ENCODE measurements around the gene WDFY3.

WDFY3 gene

DNA sequence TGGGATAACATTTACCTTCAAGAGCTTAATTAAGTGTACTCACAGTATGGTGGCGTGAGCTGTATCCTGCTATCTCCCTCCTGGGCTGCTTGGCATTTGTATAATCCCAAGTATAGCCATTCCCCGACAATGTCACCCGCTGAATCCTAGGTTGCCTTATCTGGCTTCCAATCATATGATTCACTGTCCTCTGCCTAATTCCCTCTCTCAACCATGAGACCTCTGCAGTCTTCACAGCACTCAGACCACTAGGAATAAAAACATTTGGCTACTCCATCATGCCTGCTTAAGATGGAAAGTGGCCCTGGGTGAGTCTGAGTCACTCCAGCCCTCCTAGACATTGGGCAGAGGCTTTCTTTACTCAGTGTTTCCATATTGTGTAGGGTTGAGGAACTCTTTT, 28.9 kb upstream of the WDFY3 start:
- H3K9me3 ChIP-seq (ENCODE audit: insufficient read depth, low read depth, low read length), result no peaks in the 10 kb centered on the region
- no peak overlapping the region for H2AFZ ChIP-seq (ENCODE audit: low read length)
- TF ChIP-seq, protein P1, sequence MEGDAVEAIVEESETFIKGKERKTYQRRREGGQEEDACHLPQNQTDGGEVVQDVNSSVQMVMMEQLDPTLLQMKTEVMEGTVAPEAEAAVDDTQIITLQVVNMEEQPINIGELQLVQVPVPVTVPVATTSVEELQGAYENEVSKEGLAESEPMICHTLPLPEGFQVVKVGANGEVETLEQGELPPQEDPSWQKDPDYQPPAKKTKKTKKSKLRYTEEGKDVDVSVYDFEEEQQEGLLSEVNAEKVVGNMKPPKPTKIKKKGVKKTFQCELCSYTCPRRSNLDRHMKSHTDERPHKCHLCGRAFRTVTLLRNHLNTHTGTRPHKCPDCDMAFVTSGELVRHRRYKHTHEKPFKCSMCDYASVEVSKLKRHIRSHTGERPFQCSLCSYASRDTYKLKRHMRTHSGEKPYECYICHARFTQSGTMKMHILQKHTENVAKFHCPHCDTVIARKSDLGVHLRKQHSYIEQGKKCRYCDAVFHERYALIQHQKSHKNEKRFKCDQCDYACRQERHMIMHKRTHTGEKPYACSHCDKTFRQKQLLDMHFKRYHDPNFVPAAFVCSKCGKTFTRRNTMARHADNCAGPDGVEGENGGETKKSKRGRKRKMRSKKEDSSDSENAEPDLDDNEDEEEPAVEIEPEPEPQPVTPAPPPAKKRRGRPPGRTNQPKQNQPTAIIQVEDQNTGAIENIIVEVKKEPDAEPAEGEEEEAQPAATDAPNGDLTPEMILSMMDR (conservative IDR thresholded peaks at IDR 0.05; ENCODE audit: low read length), result no peak
- no peak for TF ChIP-seq EZH2phosphoT487 (IDR thresholded peaks at IDR 0.05; ENCODE audit: borderline replicate concordance)
- no peak overlapping the region for H3K4me3 ChIP-seq (ENCODE audit: low read length, poor library complexity, severe bottlenecking)
- H4K20me1 ChIP-seq (ENCODE audit: insufficient read depth, low read length, poor library complexity, severe bottlenecking), result no peaks in the 10 kb centered on the region
- no peaks in the 10 kb centered on the region for H3F3A ChIP-seq (ENCODE audit: low read depth)
- no peaks in the 10 kb centered on the region for H3K36me3 ChIP-seq (ENCODE audit: insufficient read depth, low read length)
- no peak overlapping the region for H3K9ac ChIP-seq (ENCODE audit: low read depth, low read length, poor library complexity, severe bottlenecking)
- H3K4me1 ChIP-seq (ENCODE audit: insufficient read depth, low read length, poor library complexity, severe bottlenecking), result no peaks in the 10 kb centered on the region
- H3K27me3 ChIP-seq (ENCODE audit: insufficient read depth, low read length, poor library complexity, severe bottlenecking), result no peaks in the 10 kb centered on the region
- no peak overlapping the region for H3K4me2 ChIP-seq (ENCODE audit: low read depth, low read length, poor library complexity, severe bottlenecking)
- no peaks in the 10 kb centered on the region for H3K9me2 ChIP-seq (replicated peaks; ENCODE audit: low read depth, low read length)
- no peaks in the 10 kb centered on the region for H3K79me2 ChIP-seq (ENCODE audit: insufficient read depth, low read length)

DNA sequence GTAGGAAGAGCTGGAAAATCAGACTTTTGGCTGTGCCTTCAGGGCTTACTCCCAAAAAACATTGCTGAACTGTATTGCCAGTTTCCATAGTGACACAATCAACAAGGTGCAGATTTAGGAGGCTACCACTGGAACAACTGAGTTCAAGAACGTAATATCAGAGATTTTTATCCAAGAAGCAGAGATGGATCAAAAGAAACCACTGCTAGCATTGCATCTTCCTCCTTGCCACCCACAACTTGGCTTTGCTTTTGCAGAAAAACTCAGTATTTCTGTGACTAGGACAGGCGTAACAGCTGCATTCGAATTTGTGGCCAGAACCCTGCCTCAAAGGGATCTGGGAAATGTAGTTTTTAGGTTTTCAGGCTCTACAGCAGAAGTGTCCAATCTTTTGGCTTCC, 27.8 kb upstream of the WDFY3 start:
- Histone ChIP-seq H3K4me1 (ENCODE audit: insufficient read depth, low read length, poor library complexity, severe bottlenecking) (no peaks in the 10 kb centered on the region), H3K27me3 (ENCODE audit: insufficient read depth, low read length, poor library complexity, severe bottlenecking) (no peaks in the 10 kb centered on the region), H3K9me2 (replicated peaks; ENCODE audit: low read depth, low read length) (no peaks in the 10 kb centered on the region), H4K20me1 (ENCODE audit: insufficient read depth, low read length, poor library complexity, severe bottlenecking) (no peaks in the 10 kb centered on the region), H3K9ac (ENCODE audit: low read depth, low read length, poor library complexity, severe bottlenecking) (no peak overlapping the region), H3K9me3 (ENCODE audit: insufficient read depth, low read depth, low read length) (no peaks in the 10 kb centered on the region), H3K4me2 (ENCODE audit: low read depth, low read length, poor library complexity, severe bottlenecking) (no peak overlapping the region), H3K4me3 (ENCODE audit: low read length, poor library complexity, severe bottlenecking) (no peak overlapping the region), H3K36me3 (ENCODE audit: insufficient read depth, low read length) (no peaks in the 10 kb centered on the region), H3F3A (ENCODE audit: low read depth) (no peaks in the 10 kb centered on the region), H2AFZ (ENCODE audit: low read length) (no peak overlapping the region), H3K79me2 (ENCODE audit: insufficient read depth, low read length) (no peaks in the 10 kb centered on the region)
- TF ChIP-seq EZH2phosphoT487 (IDR thresholded peaks at IDR 0.05; ENCODE audit: borderline replicate concordance), result no peak
- TF ChIP-seq, protein P1 (conservative IDR thresholded peaks at IDR 0.05; ENCODE audit: low read length), result no peak

DNA sequence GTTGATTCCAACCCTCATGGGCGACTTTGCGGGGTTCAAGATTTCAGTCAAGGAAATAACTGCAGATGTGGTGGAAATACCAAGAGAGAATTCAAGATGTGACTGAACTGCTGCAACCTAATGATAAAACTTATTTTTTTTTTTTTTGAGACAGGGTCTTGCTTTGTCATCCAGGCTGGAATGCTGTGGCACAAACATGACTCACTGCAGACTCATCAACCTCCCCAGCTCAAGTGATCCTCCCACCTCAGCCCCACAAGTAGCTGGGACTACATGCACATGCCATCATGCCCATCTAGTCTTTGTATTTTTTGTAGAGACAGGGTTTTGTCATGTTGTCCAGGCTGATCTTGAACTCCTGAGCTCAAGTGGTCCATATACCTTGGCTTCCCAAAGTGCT, 19.5 kb upstream of the WDFY3 start:
- Histone ChIP-seq H3K36me3 (ENCODE audit: insufficient read depth, low read length) (no peaks in the 10 kb centered on the region), H3K9me2 (replicated peaks; ENCODE audit: low read depth, low read length) (no peaks in the 10 kb centered on the region), H3K9me3 (ENCODE audit: insufficient read depth, low read depth, low read length) (no peaks in the 10 kb centered on the region), H2AFZ (ENCODE audit: low read length) (no peak overlapping the region), H3K4me2 (ENCODE audit: low read depth, low read length, poor library complexity, severe bottlenecking) (no peak overlapping the region), H3K79me2 (ENCODE audit: insufficient read depth, low read length) (no peaks in the 10 kb centered on the region), H3K27me3 (ENCODE audit: insufficient read depth, low read length, poor library complexity, severe bottlenecking) (no peaks in the 10 kb centered on the region), H3F3A (ENCODE audit: low read depth) (no peaks in the 10 kb centered on the region), H4K20me1 (ENCODE audit: insufficient read depth, low read length, poor library complexity, severe bottlenecking) (no peaks in the 10 kb centered on the region), H3K4me1 (ENCODE audit: insufficient read depth, low read length, poor library complexity, severe bottlenecking) (no peaks in the 10 kb centered on the region), H3K9ac (ENCODE audit: low read depth, low read length, poor library complexity, severe bottlenecking) (no peak overlapping the region), H3K4me3 (ENCODE audit: low read length, poor library complexity, severe bottlenecking) (no peak overlapping the region)
- no peak for TF ChIP-seq EZH2phosphoT487 (IDR thresholded peaks at IDR 0.05; ENCODE audit: borderline replicate concordance)
- TF ChIP-seq, protein P1 (conservative IDR thresholded peaks at IDR 0.05; ENCODE audit: low read length), result no peak
